Upper lobe of left lung (tissue), 6 donors: ENCODE measurements around the gene NPHP4. TPM values are rescaled to one million over a fixed set of nuclear protein-coding genes. Genes with fewer than 3 reads are reported as not detected.

Experiments used
- ATAC-seq, 2 donors: fragments of 200-7000 bp; cut with Tn5 transposase; one replicate each; pipeline ENCODE4 v1.9.1; 2022; ENCODE audit warnings: mild to moderate bottlenecking in 2 of 2, moderate library complexity in 2 of 2; ENCODE audit not compliant: low FRiP score in 2 of 2
- DNase-seq, 2 donors: peaks; one replicate each; pipeline ENCODE4 v3.0.0-alpha.2; 2019 to 2020
- H3K27ac ChIP-seq, 4 donors: fragments of 200-600 bp; sonication (generic); one replicate each; pipeline ENCODE4 v1.5.1; 2016 to 2019
- H3K27me3 ChIP-seq, 4 donors: fragments of 200-600 bp; sonication (generic); one replicate each; pipeline ENCODE4 v1.5.1; 2017 to 2019
- H3K36me3 ChIP-seq, 4 donors: fragments of 200-600 bp; sonication (generic); one replicate each; pipeline ENCODE4 v1.5.1; 2016 to 2019
- H3K4me1 ChIP-seq, 4 donors: fragments of 200-600 bp; sonication (generic); one replicate each; pipeline ENCODE4 v1.5.1; 2018 to 2019
- H3K4me3 ChIP-seq, 4 donors: fragments of 200-600 bp; sonication (generic); one replicate each; pipeline ENCODE4 v1.5.1; 2017 to 2019; ENCODE audit warnings: mild to moderate bottlenecking in 2 of 4, moderate library complexity in 1 of 4
- H3K9me3 ChIP-seq, 4 donors: fragments of 200-600 bp; sonication (generic); one replicate each; pipeline ENCODE4 v1.5.1; 2018 to 2019
- CTCF ChIP-seq, 6 experiments: fragments of 450-650 bp in 4 of 6; fragments of 200-600 bp in 2 of 6; sonication (generic) in 2 of 6; IDR thresholded peaks; one replicate each; pipeline ENCODE4 v1.5.1; 2016 to 2019; ENCODE audit warnings: antibody characterized with exemption in 6 of 6
- EP300 ChIP-seq, 4 donors: sonication (generic); formaldehyde crosslinking; IDR thresholded peaks; one replicate each; pipeline ENCODE4 v1.5.1; 2017; ENCODE audit warnings: antibody characterized with exemption in 4 of 4, control low read depth in 2 of 4
- POLR2A ChIP-seq, 4 donors: fragments of 450-650 bp; IDR thresholded peaks; one replicate each; pipeline ENCODE4 v1.5.1; 2016 to 2017; ENCODE audit warnings: antibody characterized with exemption in 4 of 4, mild to moderate bottlenecking in 2 of 4
- POLR2AphosphoS5 ChIP-seq, 2 donors: sonication (generic); formaldehyde crosslinking; IDR thresholded peaks; one replicate each; pipeline ENCODE4 v1.5.1; 2017; ENCODE audit warnings: antibody characterized with exemption in 2 of 2
- WGBS, 2 donors: methylation state at CpG; one replicate each; pipeline ENCODE4 v1.1.5; 2017 to 2018; 5-methylcytosine and 5-hydroxymethylcytosine counted together
- small RNA-seq, 4 donors: library from RNA; depleted of rRNA; stranded (forward); fragments of <200 nt; gene quantifications; one replicate each; pipeline ENCODE3, GENCODE V24; 2016
- total RNA-seq, 6 donors: library from RNA; depleted of rRNA in 4 of 6; stranded (reverse); fragments of >200 nt in 4 of 6; gene quantifications; one replicate each; pipeline versions ENCODE4 v1.1.0 to v1.2.1, GENCODE V29; 2016 to 2021
- donor health status: DM: no; HTN: no; CAD: no; lungs with moderate emphysema.
- donor health status: DM: no; HTN: yes; CAD: no; lungs with severe emphysema.

NPHP4 gene
- total RNA-seq, 6 donors from 2014 or later: 13.5 to 45.1 (median 19.9) TPM

GRCh38 chr1:5813480-5813879, 178.7 kb downstream of the NPHP4 start:
- H3K4me3 ChIP-seq: no peak overlapping the region
- no peaks in the 10 kb centered on the region for H3K9me3 ChIP-seq
- 57 to 68% methylated on average over 8 of the region's 8 CpGs for WGBS, 2 donors
- ATAC-seq (no peak), DNase-seq (no peak)
- H3K27ac ChIP-seq: no peak overlapping the region
- H3K36me3 ChIP-seq: no peaks in the 10 kb centered on the region
- no peaks in the 10 kb centered on the region for H3K4me1 ChIP-seq
- TF ChIP-seq EP300 (IDR thresholded peaks at IDR 0.05) (no peak), POLR2A (IDR thresholded peaks at IDR 0.05) (no peak), POLR2AphosphoS5 (IDR thresholded peaks at IDR 0.05) (no peak), CTCF (IDR thresholded peaks at IDR 0.05) (no peak)
- no peaks in the 10 kb centered on the region for H3K27me3 ChIP-seq

Small RNAs within 50 kb of the gene (small RNA-seq; reads per million reads assigned to genes)
- 0 to 0.07 (median 0) reads per million in 4 donors for gene MIR4689

Other genes with a start within 250 kb of the NPHP4 start
- 100 to 1,000 TPM in 3 of 6 donors, 10 to 100 TPM in 3; 36.9 to 129 (median 97.8) TPM for gene KCNAB2, start 53.5 kb upstream of the NPHP4 start, total RNA-seq
- gene CHD5, start 187.9 kb upstream of the NPHP4 start, total RNA-seq: 1 to 10 TPM in 2 of 6 donors, under 1 TPM in 4; 0.14 to 1.3 (median 0.25) TPM
- 100 to 1,000 TPM in 5 of 6 donors, 10 to 100 TPM in 1; 88.2 to 288 (median 180) TPM for gene RPL22, start 207.2 kb upstream of the NPHP4 start, total RNA-seq
- gene RNF207, start 213.7 kb upstream of the NPHP4 start, total RNA-seq: 10 to 100 TPM in 5 of 6 donors, 1 to 10 TPM in 1; 9.8 to 85.9 (median 18.3) TPM
- 10 to 100 TPM; 23.0 to 66.7 (median 52.2) TPM for gene ICMT, start 243.5 kb upstream of the NPHP4 start, total RNA-seq